Stomach (tissue), 9 donors: ENCODE data around the gene ZSCAN25. TPM values are rescaled to one million over a fixed set of nuclear protein-coding genes. Genes with fewer than 3 reads are reported as not detected.

ENCODE experiments used
- DNase-seq, 2 donors: peaks; one replicate each; pipeline versions ENCODE4 v3.0.0 to v3.0.0-alpha.2; 2013 to 2019
- H3K27ac ChIP-seq, 5 donors: fragments of 200-600 bp in 4 of 5; sonication (generic) in 4 of 5; one replicate each; pipeline ENCODE4 v1.5.1; 2013 to 2019; ENCODE audit warnings: mild to moderate bottlenecking in 1 of 5, moderate library complexity in 1 of 5
- H3K27me3 ChIP-seq, 3 donors: fragments of 200-600 bp; sonication (generic); one replicate each; pipeline ENCODE4 v1.5.1; 2017 to 2019; ENCODE audit warnings: mixed run types in 1 of 3
- H3K36me3 ChIP-seq, 4 donors: fragments of 200-600 bp; sonication (generic); 1 replicate in 3 of 4; 2 replicates in 1 of 4; pipeline ENCODE4 v1.5.1; 2016 to 2019
- H3K4me1 ChIP-seq, 4 donors: fragments of 200-600 bp; sonication (generic); one replicate each; pipeline ENCODE4 v1.5.1; 2016 to 2019
- H3K4me3 ChIP-seq, 4 donors: fragments of 200-600 bp; sonication (generic) in 3 of 4; one replicate each; pipeline ENCODE4 v1.5.1; 2016 to 2019; ENCODE audit warnings: mild to moderate bottlenecking in 1 of 4
- H3K9me3 ChIP-seq, 4 donors: fragments of 200-600 bp; sonication (generic); one replicate each; pipeline ENCODE4 v1.5.1; 2016 to 2019
- EP300 ChIP-seq: sonication (generic); formaldehyde crosslinking; IDR thresholded peaks from one replicate; pipeline ENCODE4 v1.6.1; 2017; ENCODE audit warnings: antibody characterized with exemption
- POLR2A ChIP-seq, 4 donors: fragments of 450-650 bp; IDR thresholded peaks; one replicate each; pipeline ENCODE4 v1.6.1; 2016; ENCODE audit warnings: antibody characterized with exemption in 4 of 4, control low read depth in 2 of 4, mild to moderate bottlenecking in 1 of 4, moderate library complexity in 1 of 4
- POLR2AphosphoS5 ChIP-seq, 3 donors: sonication (generic); formaldehyde crosslinking; IDR thresholded peaks; one replicate each; pipeline ENCODE4 v1.6.1; 2016; ENCODE audit warnings: antibody characterized with exemption in 3 of 3
- WGBS, 5 donors: extraction: QIAGEN DNeasy Blood & Tissue Kit in 3 of 5; methylation state at CpG; one replicate each; pipeline versions ENCODE4 v1.1.5 to v1.1.7; 2013 to 2018; 5-methylcytosine and 5-hydroxymethylcytosine counted together
- intact Hi-C: fragments of 100-400 bp; cut with DNase I; formaldehyde crosslinking; loops from one replicate; pipeline ENCODE4 v1.15.1; 2023; ENCODE audit warnings: low total_unique reads
- polyA plus RNA-seq, 3 donors: library from polyadenylated mRNA; stranded (reverse); fragments of 200-250 nt; gene quantifications; one replicate each; pipeline ENCODE4 v1.2.3, GENCODE V29; 2013
- total RNA-seq, 5 donors: library from RNA; depleted of rRNA; stranded (reverse); fragments of >200 nt; gene quantifications; one replicate each; pipeline versions ENCODE4 v1.1.0 to v1.2.3, GENCODE V29; 2014 to 2016
- TF ChIP-seq, protein P1 (sequence below), 7 experiments: fragments of 450-650 bp in 4 of 7; fragments of 200-600 bp in 3 of 7; sonication (generic) in 3 of 7; IDR thresholded peaks; one replicate each; pipeline ENCODE4 v1.5.1; 2016 to 2019; ENCODE audit warnings: antibody characterized with exemption in 7 of 7, control low read depth in 2 of 7, mild to moderate bottlenecking in 1 of 7
- donor health status: healthy with polysubstance abuse.
- donor health status: Bipolar disorder and iron deficiency.
- donor health status: healthy.

Gene ZSCAN25
- total and polyA plus RNA-seq, 8 donors: 3.5 to 16.2 (median 11.0) TPM

DNA sequence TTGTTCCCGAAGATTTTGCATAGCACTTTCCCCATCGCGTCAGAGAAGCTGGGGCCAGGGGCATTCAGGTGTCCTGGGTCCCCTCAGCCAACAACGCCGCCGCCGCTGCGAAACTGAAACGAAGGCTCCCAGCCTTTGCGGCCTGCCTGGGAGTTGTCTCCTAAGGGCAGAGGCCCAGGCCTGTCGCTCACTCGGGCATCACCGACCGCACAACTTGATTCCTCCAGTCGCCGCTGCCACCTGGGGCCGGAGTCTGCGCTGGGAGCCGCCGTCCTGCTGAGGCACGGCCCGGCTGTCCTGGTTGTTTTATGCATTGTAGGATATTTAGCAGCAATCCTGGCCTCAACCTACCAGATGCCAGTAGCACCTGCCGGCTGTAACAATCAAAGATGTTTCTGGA lies 22.0 kb downstream of the ZSCAN25 start:
- H3K9me3 ChIP-seq: no peaks in the 10 kb centered on the region
- DNase-seq: no peak
- no peak overlapping the region for H3K4me3 ChIP-seq
- 94 to 98% (median 96%) methylated on average over 16 to 23 of the region's 23 CpGs for WGBS, 5 donors
- H3K27me3 ChIP-seq: no peaks in the 10 kb centered on the region
- no peak overlapping the region for H3K27ac ChIP-seq
- intact Hi-C loops: no loop called here
- TF ChIP-seq POLR2AphosphoS5 (IDR thresholded peaks at IDR 0.05): no peak
- no peak for TF ChIP-seq POLR2A (IDR thresholded peaks at IDR 0.05)
- TF ChIP-seq, protein P1, sequence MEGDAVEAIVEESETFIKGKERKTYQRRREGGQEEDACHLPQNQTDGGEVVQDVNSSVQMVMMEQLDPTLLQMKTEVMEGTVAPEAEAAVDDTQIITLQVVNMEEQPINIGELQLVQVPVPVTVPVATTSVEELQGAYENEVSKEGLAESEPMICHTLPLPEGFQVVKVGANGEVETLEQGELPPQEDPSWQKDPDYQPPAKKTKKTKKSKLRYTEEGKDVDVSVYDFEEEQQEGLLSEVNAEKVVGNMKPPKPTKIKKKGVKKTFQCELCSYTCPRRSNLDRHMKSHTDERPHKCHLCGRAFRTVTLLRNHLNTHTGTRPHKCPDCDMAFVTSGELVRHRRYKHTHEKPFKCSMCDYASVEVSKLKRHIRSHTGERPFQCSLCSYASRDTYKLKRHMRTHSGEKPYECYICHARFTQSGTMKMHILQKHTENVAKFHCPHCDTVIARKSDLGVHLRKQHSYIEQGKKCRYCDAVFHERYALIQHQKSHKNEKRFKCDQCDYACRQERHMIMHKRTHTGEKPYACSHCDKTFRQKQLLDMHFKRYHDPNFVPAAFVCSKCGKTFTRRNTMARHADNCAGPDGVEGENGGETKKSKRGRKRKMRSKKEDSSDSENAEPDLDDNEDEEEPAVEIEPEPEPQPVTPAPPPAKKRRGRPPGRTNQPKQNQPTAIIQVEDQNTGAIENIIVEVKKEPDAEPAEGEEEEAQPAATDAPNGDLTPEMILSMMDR (IDR thresholded peaks at IDR 0.05): no peak
- no peak for TF ChIP-seq EP300
- H3K4me1 ChIP-seq: no peaks in the 10 kb centered on the region
- peaks cover 0 to 32% (median 21%) of the 10 kb centered on the region in 4 donors for H3K36me3 ChIP-seq

DNA sequence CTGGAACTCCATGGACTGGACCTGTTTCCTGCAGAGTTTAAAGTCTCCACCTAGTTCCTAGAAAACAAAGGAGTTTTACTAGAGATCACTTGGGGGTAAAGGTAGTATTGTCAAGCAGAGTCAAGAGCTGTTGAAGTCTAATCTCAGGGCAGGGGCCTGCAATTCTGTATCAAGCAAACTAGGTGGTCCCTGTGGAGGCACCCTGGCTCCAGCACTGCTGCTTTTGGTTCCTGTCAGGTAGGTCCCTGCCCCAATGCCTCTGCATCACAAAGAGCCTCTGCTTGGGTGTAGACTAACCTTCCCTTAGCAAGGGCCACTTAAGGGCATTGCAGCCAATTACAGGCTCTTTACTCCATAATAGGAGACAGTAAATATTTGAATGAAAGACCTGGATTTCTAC lies 22.5 kb downstream of the ZSCAN25 start:
- Histone ChIP-seq H3K4me3 (no peak overlapping the region), H3K27ac (no peak overlapping the region), H3K27me3 (no peaks in the 10 kb centered on the region), H3K4me1 (no peaks in the 10 kb centered on the region), H3K9me3 (no peaks in the 10 kb centered on the region), H3K36me3 (peaks cover 0 to 32% (median 18%) of the 10 kb centered on the region in 4 donors)
- TF ChIP-seq EP300: no peak
- TF ChIP-seq POLR2AphosphoS5 (IDR thresholded peaks at IDR 0.05): no peak
- no peak for TF ChIP-seq POLR2A (IDR thresholded peaks at IDR 0.05)
- TF ChIP-seq, protein P1 (IDR thresholded peaks at IDR 0.05): no peak
- intact Hi-C loops: no loop called here
- DNase-seq: no peak

DNA sequence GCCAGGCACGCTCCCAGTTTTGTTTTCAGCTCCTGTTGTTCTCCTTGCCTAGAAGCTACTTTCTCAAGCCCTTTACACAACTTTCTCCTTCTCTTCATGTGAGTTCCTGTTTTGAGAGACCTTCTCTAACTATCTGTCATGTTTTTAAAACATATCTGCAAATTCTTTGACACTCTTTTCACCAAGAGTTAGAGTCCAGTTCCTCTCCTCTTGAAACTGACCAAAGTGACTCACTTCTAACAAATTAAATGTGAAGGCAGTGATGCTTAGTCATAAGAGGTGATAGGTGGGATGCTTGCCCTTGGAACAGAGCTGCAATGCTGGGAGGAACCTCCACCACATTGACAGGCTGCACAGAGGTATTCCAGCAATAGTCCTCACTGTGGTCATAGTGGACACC lies 25.3 kb downstream of the ZSCAN25 start:
- no peak overlapping the region for H3K27ac ChIP-seq
- H3K4me3 ChIP-seq: no peak overlapping the region
- no peaks in the 10 kb centered on the region for H3K27me3 ChIP-seq
- H3K4me1 ChIP-seq: no peaks in the 10 kb centered on the region
- no peak for TF ChIP-seq POLR2AphosphoS5 (IDR thresholded peaks at IDR 0.05)
- TF ChIP-seq, protein P1 (IDR thresholded peaks at IDR 0.05): no peak
- no peak for TF ChIP-seq EP300
- TF ChIP-seq POLR2A (IDR thresholded peaks at IDR 0.05): no peak
- WGBS, 5 donors: 90 to 96% (median 92%) methylated on average over 1 of the region's 1 CpG
- DNase-seq: no peak
- peaks cover 0 to 39% (median 25%) of the 10 kb centered on the region in 4 donors for H3K36me3 ChIP-seq
- H3K9me3 ChIP-seq: no peaks in the 10 kb centered on the region
- intact Hi-C loops: no loop called here

DNA sequence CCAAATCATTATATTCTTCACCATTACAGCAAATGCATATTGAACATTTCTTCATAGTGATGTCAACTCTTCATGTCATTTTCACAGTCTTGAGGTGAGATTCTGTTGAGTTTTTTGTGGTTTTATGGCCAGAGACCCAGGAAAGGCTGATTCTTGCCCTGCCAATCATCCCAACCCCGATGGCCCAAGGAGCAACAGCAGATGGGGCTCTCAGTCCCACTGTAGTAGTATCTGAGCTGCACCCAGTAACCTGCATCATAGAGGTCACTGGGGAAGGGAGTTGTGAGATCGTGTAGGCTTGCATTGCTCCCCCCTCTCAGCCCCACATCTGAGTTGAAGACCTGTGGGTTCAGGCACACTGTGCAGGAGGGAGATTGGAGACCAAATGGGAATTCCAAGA lies 26.7 kb downstream of the ZSCAN25 start:
- H3K27ac ChIP-seq: no peak overlapping the region
- DNase-seq: no peak
- no peak overlapping the region for H3K4me3 ChIP-seq
- 82 to 87% (median 86%) methylated on average over 2 of the region's 2 CpGs for WGBS, 5 donors
- H3K4me1 ChIP-seq: no peaks in the 10 kb centered on the region
- H3K9me3 ChIP-seq: no peaks in the 10 kb centered on the region
- H3K27me3 ChIP-seq: no peaks in the 10 kb centered on the region
- TF ChIP-seq POLR2A (IDR thresholded peaks at IDR 0.05): no peak
- peaks cover 0 to 49% (median 28%) of the 10 kb centered on the region in 4 donors for H3K36me3 ChIP-seq
- intact Hi-C loops: no loop called here

DNA sequence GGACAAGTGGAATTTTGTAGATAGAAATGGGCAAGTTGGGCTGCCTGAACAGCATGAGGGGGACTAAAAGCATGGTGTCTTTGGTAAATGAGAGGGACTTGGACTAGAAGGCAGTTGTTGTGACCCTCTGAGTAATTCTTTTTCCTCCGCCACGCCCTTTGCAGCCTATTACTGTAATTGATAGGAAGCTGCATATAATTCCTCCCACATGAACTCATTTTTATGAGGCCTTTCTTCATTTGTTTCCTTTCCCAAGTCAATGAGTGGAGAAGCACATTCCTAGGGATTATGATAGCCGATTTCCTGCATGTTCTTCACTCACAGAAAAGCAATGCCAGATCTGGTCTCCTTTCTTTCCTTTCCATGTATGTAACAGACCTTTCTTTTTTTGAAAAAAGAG lies 27.7 kb downstream of the ZSCAN25 start:
- no peak overlapping the region for H3K27ac ChIP-seq

More for the DNA sequence above, 27.7 kb downstream of the ZSCAN25 start:
- DNase-seq: no peak
- Histone ChIP-seq H3K27me3 (no peaks in the 10 kb centered on the region), H3K4me1 (no peaks in the 10 kb centered on the region), H3K4me3 (no peak overlapping the region), H3K9me3 (no peaks in the 10 kb centered on the region), H3K36me3 (peaks cover 0 to 52% (median 30%) of the 10 kb centered on the region in 4 donors)
- TF ChIP-seq POLR2AphosphoS5 (IDR thresholded peaks at IDR 0.05) (no peak), EP300 (no peak), POLR2A (IDR thresholded peaks at IDR 0.05) (no peak)
- TF ChIP-seq, protein P1 (IDR thresholded peaks at IDR 0.05): no peak
- intact Hi-C loops: no loop called here
- 94 to 99% (median 97%) methylated on average over 3 of the region's 3 CpGs for WGBS, 5 donors
